ENCODE measurements around the gene TNIP1. TPM values are rescaled to one million over a fixed set of nuclear protein-coding genes. Genes with fewer than 3 reads are reported as not detected.

TNIP1 gene
- total RNA-seq, 1 donor from 2014 or later = 37.1 TPM

DNA sequence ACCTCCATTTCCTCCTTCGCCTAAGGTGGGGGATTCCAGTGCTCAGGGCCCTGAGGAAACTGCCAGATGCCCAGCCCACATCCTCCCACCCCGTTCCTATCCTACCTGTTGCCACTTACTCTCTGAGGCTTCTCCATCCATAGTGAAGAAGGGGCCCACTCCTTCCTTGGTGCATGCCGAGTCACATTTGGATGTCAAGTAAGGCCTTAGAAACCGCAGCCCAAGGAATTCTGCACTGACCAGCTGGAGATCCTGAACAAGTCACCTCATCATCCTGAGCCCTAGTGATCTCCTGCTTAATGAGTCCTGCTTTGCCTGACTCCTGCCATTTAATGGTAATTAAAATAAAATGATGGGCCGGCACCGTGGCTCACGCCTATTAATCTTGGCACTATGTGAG lies 6.7 kb upstream of the TNIP1 start:
- H3K4me1 Mint-ChIP-seq = peaks cover 4% of the 10 kb centered on the region
- no peaks in the 10 kb centered on the region for H3K9me3 Mint-ChIP-seq
- H3K36me3 Mint-ChIP-seq (ENCODE audit: low read depth) = no peaks in the 10 kb centered on the region
- H3K27me3 Mint-ChIP-seq (ENCODE audit: low read depth) = peaks cover 14% of the 10 kb centered on the region
- no peak for TF ChIP-seq CTCF (conservative IDR thresholded peaks at IDR 0.05)
- DNase-seq (ENCODE audit: low read depth, low spot score) = no peak
- H3K27ac Mint-ChIP-seq (ENCODE audit: unreplicated experiment) = no peak overlapping the region
- H3K4me3 Mint-ChIP-seq = no peak overlapping the region

DNA sequence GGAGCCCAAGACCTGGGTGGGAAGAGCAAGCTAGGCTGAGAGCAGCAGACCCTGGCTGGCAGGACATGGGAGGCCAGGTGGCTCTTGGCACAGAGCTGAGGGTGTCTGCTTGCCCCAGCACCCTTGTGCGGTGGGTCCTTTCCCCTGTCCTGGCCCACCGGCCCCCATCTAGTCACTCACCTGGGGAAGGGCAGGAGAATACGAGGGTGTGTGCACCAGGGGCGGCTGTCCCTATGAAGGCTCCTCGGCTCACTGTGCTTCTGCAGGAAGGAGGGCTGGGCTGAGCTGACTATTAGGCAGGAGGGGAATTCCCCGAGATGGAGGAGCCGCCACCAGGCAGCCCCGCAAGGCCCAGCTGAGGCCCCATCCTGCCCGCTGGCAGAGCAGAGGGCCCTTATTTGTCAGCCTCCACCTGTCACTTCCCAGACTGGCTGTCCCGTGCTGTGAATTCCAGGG lies 6.1 kb upstream of the TNIP1 start:
- H3K4me1 Mint-ChIP-seq = peaks cover 9% of the 10 kb centered on the region
- no peak overlapping the region for H3K27ac Mint-ChIP-seq (ENCODE audit: unreplicated experiment)
- no peak for TF ChIP-seq CTCF (conservative IDR thresholded peaks at IDR 0.05)
- H3K36me3 Mint-ChIP-seq (ENCODE audit: low read depth) = no peaks in the 10 kb centered on the region
- DNase-seq (ENCODE audit: low read depth, low spot score) = no peak
- no peaks in the 10 kb centered on the region for H3K9me3 Mint-ChIP-seq
- H3K27me3 Mint-ChIP-seq (ENCODE audit: low read depth) = peaks cover 14% of the 10 kb centered on the region
- H3K4me3 Mint-ChIP-seq = no peak overlapping the region

GRCh38 chr5:151086192-151086869 lies 5.5 kb upstream of the TNIP1 start:
- peak overlapping the region; percentile 2 for H3K4me3 Mint-ChIP-seq
- DNase-seq (ENCODE audit: low read depth, low spot score) = no peak
- no peak for TF ChIP-seq CTCF (conservative IDR thresholded peaks at IDR 0.05)
- H3K9me3 Mint-ChIP-seq = no peaks in the 10 kb centered on the region
- peaks cover 12% of the 10 kb centered on the region for H3K4me1 Mint-ChIP-seq
- peaks cover 10% of the 10 kb centered on the region for H3K27me3 Mint-ChIP-seq (ENCODE audit: low read depth)
- H3K27ac Mint-ChIP-seq (ENCODE audit: unreplicated experiment) = peak overlapping the region; percentile 7
- no peaks in the 10 kb centered on the region for H3K36me3 Mint-ChIP-seq (ENCODE audit: low read depth)

DNA sequence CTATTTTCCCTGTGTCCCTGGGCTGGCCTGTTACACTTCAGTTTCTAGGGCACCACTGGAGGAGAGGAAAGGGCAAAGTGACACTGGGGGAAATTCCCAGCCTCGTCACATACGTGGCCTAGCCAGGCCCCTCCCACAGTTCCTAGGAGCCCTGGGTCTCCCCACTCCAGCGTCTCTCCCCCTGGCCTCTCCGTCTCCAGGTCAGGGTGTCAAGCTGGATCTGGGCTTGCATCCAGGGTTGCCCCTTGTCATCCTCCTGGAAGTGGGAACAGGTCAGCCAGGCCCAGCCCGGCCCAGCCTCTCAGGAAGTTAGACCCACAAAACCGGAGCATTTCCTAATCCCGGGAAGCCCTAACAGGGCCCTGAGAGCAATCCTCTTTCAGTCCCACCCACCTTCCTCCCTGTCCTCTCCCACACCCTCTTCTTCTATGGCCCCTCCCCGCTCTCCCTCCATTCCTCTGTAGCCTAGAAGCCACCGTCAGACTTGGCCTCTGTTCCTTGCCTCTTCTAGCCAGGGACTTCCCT lies 4.7 kb upstream of the TNIP1 start:
- no peak for TF ChIP-seq CTCF (conservative IDR thresholded peaks at IDR 0.05)
- Mint-ChIP-seq H3K27me3 (ENCODE audit: low read depth) (peaks cover 7% of the 10 kb centered on the region), H3K27ac (ENCODE audit: unreplicated experiment) (no peak overlapping the region), H3K9me3 (no peaks in the 10 kb centered on the region), H3K4me3 (no peak overlapping the region), H3K36me3 (ENCODE audit: low read depth) (no peaks in the 10 kb centered on the region), H3K4me1 (peaks cover 15% of the 10 kb centered on the region)
- DNase-seq (ENCODE audit: low read depth, low spot score) = no peak

DNA sequence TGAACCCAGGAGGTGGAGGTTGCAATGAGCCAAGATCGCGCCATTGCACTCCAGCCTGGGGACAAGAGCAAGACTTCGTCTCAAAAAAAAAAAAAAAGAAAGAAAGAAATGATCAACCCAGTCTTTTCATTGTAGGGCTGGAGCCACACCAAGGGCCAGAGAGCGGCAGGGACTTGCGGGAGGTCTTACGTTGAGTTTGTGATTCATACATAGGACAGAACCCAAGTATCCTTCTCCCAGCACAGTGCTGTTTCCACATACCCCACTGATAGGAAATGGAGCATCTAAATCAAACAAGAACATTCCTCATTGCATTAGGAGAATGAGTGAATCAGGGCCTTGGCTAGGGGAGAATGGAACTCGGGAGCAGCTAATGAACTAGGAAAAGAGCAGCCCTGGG lies 3.5 kb upstream of the TNIP1 start:
- no peak for DNase-seq (ENCODE audit: low read depth, low spot score)
- Mint-ChIP-seq H3K27me3 (ENCODE audit: low read depth) (peaks cover 5% of the 10 kb centered on the region), H3K4me1 (peaks cover 25% of the 10 kb centered on the region), H3K27ac (ENCODE audit: unreplicated experiment) (no peak overlapping the region), H3K4me3 (peak overlapping the region; percentile 10), H3K36me3 (ENCODE audit: low read depth) (no peaks in the 10 kb centered on the region), H3K9me3 (no peaks in the 10 kb centered on the region)
- no peak for TF ChIP-seq CTCF (conservative IDR thresholded peaks at IDR 0.05)

All from neural crest cell (in vitro differentiated cells).